PFSK-1 (cell line): ENCODE results near the gene SIGLEC11.

ENCODE experiments used
- POLR2AphosphoS5 ChIP-seq: IDR thresholded peaks from 2 replicates; pipeline ENCODE4 v1.6.1; 2012; ENCODE audit warnings: low read depth, mild to moderate bottlenecking, control low read depth, low read length, moderate library complexity
- REST ChIP-seq, 2 experiments: IDR thresholded peaks; 2 replicates each; pipeline versions ENCODE4 v1.6.1 to v1.8.0; 2011 to 2012; ENCODE audit warnings: low read depth in 2 of 2, low read length in 2 of 2, control low read depth in 1 of 2, inconsistent platforms in 1 of 2, mild to moderate bottlenecking in 1 of 2, moderate library complexity in 1 of 2; ENCODE audit not compliant: insufficient read depth in 1 of 2

DNA sequence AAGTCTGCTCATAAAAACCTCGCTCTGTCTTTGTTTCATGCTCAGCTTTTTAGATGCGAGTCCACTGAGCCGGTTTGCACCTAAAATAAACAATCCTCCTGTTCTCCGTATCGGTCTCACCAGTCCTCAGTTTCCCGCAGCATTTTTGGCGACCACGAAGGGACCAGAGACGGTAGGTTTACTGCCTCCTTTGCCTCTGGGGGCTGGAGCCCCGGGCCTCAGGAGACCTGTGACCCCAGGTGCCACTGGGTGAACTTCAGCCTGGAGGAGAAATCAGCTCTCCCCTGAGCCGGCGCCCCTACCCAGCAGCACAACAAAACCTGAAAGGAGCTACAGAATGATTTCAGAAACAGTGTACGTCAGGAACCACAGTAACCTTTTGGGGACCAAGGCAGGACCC lies 8.1 kb downstream of the SIGLEC11 start:
- TF ChIP-seq POLR2AphosphoS5 (no peak), REST (IDR thresholded peaks at IDR 0.05; ENCODE audit: insufficient read depth in 1 of 2, low read depth in 2 of 2, low read length in 2 of 2) (no peak)
